CD4-positive, alpha-beta T cell treated with Interleukin-17A for 1 hour (primary cell): ENCODE results near the gene CALML3.

Experiments used
- DNase-seq: peaks from one replicate; pipeline ENCODE4 v3.0.0-alpha.2; 2020

Gene CALML3

GRCh38 chr10:5573968-5574641 is 49.3 kb downstream of the CALML3 start:
- DNase-seq = no peak

DNA sequence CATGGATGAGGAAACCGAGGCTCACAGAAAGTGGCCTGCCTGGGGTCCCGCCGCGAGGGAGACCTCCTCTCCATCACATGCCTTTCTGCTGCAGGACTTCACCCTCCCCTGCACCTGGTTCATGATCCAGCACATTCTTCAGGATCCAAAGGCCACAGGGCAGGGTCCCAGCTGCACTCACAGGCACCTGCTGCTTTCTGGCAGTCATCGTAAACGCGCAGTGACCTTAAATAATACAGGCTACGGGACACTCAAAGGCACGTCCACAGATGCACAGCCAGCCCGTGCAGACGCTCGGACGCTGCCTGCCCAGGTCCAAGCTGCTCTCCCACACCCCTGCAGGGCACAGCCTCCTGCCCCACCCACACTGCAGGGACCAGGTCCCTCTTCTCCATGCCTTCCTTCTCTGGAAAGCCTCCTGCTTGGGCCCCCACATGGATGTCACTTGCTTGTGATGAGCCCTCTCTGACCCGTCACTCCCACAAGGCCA is 49.9 kb downstream of the CALML3 start:
- DNase-seq = no peak

GRCh38 chr10:5575144-5575481 is 50.4 kb downstream of the CALML3 start:
- DNase-seq = no peak

- no peak for DNase-seq
Measured at GRCh38 chr10:5575482-5576153, 50.9 kb downstream of the CALML3 start.

GRCh38 chr10:5576154-5576748 is 51.5 kb downstream of the CALML3 start:
- no peak for DNase-seq
